Measurements from ENCODE around the gene BPIFB3.
"Not testable (repeated sequence)": the region's sequence is repeated elsewhere in the genome, so short reads cannot be mapped to it uniquely, and the experiment has no call there.

Gene BPIFB3

DNA sequence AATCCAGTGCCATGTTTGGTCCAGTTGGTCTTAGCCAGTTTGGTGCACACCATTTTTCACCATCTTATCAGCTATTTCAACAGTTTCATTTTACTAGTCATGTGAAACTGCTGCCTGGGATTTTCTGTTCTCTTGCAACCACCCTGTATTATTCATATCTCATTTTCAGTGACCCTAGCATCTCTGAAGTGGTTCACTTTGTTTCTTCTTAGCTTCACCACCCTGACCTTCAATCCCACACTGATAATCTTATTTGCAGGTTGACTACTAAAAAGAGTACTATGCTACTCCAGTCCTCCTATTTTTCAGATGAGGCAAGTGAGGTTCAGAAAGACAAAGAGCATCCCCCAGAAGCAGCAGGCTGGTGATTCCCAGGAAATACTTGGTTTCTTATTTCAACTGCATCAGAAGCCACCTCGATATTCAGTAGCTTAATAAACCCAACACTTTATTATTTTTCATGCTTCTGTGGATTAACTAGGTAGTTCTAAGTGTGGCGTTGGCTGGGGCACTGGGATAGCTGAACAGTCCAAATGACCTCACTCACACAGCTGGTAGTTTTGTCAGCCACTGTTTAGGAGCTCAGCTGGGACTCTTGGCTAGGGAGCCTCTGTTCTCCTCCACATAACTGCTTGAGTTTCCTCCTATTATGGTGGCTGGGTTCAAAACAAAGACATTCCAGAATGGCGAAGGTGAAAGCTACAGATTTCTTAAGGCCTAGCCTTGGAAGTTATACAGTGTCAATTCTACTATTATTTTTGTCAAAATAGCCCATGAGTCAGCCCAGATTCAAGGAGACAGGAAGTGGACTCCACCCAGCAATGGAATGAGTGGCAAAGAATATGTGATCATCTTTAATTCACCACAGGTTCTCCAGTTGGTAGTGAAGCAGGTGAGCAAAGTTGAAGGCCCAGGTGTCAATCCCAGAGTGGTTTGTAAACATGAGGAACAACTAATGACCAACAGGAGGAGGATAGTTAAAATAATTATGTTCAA lies 66.3 kb downstream of the BPIFB3 start:
- no peak for DNase-seq (ENCODE audit: low read depth)

DNA sequence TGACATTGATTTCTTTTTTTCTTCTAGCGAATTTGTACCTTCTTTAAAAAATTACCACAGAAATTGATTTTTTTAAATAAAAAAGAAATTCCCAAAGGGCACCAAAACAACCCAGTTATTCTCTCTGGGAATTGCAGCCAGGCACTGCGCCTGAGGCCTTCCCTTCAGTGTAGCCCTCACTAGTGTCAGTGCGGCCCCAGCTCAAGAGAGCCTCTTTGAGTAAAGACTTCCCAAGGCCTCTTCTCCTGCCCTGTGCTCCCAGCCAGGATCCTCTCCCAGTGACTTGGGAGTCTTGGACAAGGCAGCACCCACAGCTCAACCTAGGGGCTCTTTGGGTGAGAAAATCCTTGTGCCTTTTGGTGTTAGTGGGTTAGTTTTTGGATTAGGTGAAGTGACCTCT lies 67.2 kb downstream of the BPIFB3 start:
- DNase-seq (ENCODE audit: low read depth) = no peak

DNA sequence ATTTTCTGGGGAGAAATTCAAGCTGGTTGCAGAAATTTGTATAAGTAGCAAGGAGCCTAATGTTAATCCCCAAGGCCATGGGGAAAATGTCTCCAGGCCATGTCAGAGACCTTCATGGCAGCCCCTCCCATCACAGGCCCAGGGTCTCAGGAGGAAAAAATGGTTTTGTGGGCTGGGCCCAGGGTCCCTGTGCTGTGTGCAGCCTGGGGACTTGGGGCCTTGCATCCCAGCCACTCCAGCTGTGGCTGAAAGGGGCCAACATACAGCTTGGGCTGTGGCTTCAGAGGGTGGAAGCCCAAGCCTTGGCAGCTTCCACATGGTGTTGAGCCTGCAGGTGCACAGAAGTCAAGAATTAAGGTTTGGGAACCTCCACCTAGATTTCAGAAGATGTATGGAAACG lies 68.6 kb downstream of the BPIFB3 start:
- not testable (repeated sequence) for DNase-seq (ENCODE audit: low read depth)

Data from activated T-cell treated with anti-CD3 and anti-CD28 coated beads for 48 hours (primary cell).